Measurements from ENCODE around the gene TOP2A.

Gene TOP2A

GRCh38 chr17:40343219-40344119 lies 74.2 kb downstream of the TOP2A start:
- no peak for DNase-seq

DNA sequence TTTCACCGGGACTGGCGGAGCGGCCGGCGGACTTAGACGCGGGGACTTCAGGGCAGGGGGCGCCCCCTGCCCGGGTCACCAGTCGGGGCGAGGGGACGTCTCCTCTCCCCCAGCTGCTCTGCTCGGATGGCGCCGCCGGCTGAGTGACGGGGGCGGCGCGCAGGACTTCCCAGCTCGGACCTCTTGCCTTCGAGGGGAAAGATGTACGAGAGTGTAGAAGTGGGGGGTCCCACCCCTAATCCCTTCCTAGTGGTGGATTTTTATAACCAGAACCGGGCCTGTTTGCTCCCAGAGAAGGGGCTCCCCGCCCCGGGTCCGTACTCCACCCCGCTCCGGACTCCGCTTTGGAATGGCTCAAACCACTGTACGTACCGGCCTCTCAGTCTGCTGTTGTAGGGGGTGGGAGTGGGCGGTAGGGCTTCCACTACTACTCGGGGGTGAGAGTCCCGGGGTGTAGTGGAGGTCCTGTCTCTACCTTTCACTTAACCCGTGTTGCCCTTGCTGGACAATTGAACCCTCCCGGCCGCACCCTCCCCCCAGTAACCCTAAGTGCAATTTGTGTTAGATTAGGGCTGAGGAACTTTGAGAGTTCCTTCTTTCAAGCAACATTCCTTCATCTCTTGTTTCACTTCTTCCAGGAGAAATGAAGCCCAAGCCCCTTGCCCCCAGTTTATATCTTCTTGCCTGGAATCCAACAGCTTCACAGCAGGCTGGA lies 75.0 kb downstream of the TOP2A start:
- no peak for DNase-seq

DNA sequence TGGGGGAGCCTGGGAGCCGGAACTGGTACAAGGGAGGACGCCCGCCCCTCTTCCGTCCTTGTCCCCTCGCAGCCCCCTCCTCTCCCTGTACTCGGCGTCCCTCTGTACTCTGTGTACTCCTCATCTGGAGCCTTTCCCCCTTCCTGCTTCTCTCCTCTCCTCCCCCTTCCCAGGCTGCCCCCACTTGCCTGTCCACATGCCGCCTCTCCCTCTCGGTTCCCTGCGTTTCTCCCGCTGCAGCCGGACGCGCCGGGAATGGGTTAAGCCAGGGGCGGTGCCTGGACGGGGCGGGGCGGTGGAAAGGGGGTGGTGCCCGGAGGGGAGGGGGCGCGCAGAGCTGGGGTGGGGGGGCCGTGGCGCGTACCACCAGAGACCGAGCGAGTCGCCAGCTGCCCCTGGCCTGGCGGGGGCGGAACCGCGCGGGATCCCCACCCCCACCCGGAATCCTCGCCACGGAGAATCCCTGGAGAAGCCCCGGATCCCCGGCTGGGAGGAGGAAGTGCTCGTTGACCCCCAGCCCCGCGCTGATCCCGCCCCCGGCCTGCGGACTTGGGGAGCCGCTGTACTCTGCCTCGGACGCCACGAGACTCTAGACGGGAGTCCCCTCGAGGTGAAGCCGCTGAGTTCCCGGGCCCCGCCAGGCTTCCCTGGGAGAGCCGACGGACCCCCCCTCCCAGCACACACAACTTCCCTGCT lies 75.7 kb downstream of the TOP2A start:
- no peak for DNase-seq

DNA sequence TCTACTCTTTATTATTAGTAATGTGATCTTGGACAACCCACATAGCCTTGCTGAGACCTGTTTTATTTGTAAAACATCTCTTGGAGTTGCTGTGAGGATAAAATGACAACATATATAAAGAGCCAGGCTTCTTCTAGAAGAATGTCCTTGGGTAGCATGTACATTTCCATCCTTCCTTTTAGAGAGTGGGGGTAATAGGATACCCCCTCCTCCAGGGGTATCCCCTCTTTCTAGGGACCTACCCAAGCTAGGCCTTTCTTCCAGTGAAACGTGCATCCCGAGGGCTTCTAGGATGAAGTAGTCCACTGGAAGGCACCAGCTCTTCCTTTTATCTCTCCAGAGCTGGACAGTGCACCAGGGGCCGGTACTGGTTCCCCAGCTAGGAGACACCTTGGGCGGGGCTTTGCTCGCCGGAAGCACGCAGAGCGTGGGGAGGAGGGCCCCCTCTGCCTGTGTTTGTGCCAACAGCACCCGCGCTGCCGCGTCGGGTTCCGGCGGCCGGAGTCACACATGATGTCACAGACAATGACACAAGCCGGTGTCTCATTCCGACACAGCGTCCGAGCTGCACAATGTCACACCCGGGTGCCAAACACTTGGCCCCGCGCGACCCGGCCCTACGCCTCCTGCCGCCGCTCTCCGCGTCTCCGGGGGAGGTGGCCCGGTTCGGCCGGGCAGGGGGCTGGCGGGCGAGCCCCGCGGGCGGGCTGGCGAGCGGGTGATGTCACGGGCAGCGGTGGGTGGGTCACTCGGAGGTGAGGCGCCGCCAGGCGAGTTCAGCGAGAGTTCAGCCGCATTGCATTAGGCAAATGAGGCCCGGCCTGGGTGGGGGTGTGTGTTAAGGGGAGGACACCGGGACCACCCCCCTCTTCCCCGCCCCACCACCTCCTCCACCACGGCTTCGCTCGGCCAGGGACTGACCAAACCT lies 76.6 kb downstream of the TOP2A start:
- DNase-seq = no peak

GRCh38 chr17:40340327-40340726 lies 77.4 kb downstream of the TOP2A start:
- no peak for DNase-seq

DNA sequence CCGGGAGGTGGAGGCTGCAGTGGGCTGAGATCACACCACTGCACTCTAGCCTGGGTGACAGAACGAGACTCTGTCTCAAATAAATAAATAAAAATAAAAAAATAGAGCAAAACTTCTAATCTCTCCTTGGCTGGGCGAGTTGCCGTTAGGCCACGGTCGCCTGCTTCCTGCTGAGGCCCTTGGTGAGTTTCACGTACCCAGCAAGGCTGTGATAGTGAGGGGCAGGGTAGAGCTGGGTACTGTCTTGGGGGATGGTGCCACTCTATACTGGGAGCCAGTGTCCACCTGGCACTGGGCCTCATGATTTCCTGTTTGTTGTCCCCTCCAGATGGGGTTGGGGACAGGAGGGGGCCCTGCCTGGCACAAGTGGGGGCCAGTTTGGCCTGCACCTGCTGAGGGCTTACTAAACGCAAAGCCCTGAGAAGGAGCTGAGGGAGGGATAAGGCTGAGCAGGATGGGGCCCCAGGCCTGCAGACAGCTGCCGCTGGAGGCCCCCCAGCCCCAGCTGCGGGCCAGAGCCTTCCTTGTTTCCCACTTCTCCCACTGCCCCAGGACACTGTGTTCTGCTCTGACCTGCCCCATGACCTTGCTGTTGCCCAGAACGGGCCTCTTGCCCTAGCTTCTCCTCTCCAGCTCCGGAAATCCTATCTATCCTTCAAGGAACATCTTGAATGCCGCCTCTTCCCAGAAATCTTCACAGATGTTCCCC lies 78.6 kb downstream of the TOP2A start:
- DNase-seq = no peak
